GM23248 (cell line): ENCODE data around the gene SGCG.

Source experiments
- EZH2 ChIP-seq: fragments of 200-600 bp; sonication (generic); IDR thresholded peaks from 2 replicates; pipeline ENCODE4 v1.6.1; 2018; ENCODE audit warnings: antibody characterized with exemption, mild to moderate bottlenecking; ENCODE audit not compliant: insufficient read depth, poor library complexity, severe bottlenecking
- EZH2phosphoT487 ChIP-seq: fragments of 200-600 bp; sonication (generic); IDR thresholded peaks from 2 replicates; pipeline ENCODE4 v1.6.1; 2018; ENCODE audit warnings: antibody characterized with exemption, moderate library complexity, mild to moderate bottlenecking, low read depth; ENCODE audit not compliant: insufficient read depth

DNA sequence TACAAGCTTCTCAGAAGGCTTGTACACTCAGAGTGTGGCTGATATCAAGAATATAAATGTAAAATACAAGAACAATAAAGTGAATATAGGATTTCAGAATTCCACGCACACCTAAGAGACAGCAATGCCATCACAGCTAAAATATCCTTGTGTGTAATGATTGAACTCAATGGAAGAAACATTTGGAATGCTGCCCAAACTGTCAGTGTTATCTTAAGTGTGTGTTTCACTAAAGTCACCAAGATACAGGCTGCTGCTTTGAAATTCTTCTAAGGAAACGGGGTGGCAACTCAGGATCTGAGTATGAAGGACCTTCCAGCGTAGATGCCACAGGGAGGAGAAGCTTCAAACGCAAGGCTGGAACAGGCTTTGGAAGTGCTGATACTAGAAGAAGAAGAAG is 86.8 kb downstream of the SGCG start:
- TF ChIP-seq EZH2phosphoT487 (no peak), EZH2 (no peak)
